Measurements from ENCODE around the gene IP6K2. TPM values are rescaled to one million over a fixed set of nuclear protein-coding genes. Genes with fewer than 3 reads are reported as not detected.

The IP6K2 gene
- total and polyA plus RNA-seq, 2 of the 13 experiments (the other 11 are each of a cell fraction or from before 2014, with no cell fraction given), result 85.5 to 112 TPM

DNA sequence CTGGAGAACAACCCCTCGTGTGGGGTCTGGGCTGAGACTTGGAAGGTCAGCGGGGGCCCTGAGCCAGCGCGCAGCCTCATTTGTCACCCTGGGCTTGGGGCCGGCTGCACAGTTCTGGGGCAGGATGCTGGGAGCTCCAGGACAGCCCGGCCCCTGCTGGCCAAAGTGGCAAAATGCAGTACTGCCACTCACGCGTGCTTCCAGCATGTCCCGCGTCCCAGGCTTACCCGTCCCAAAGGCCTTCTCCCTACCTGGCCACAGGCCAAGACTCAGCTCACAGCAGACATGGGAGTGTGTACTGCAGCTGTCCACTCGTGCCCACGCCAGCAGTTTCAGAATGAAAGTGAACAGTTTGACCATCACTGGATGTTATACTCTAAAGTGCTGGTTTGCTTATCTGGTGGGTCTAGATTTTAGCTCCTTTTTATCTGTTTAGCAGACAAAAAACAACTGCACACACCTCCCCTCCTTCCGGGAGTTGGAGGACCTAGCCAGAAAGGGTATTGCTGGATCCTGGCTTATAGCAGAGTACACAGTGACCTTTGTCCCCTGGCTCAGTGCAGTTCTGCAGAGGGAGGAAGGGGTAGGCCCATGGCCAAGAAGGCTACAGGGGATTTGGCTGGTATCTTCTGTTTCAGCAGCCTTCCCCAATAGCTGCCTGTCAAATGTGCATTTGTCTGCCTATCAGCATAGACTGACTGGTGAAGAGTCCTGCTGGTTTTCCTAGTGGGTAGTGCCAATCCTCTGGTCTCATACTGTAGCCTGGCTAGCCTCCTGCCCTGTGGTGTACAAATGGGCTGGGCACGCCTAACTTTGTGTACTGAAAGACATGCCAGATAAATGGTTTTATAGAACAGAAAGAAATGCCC lies 23.2 kb upstream of the IP6K2 start (continued):
- TF ChIP-seq KLF16 (CRISPR knock-in tag; IDR thresholded peaks at IDR 0.05), result no peak
- TF ChIP-seq HOXA3 (CRISPR knock-in tag; IDR thresholded peaks at IDR 0.05), result peak; percentile 79
- 0 out of 2 replicates have a peak, but pooled peaks have one; percentile 52 for TF ChIP-seq NFATC3 (CRISPR knock-in tag; IDR thresholded peaks at IDR 0.05)
- TF ChIP-seq IRF2 (CRISPR knock-in tag; IDR thresholded peaks at IDR 0.05), result 0 out of 2 replicates have a peak, but pooled peaks have one; percentile 61
- peak; percentile 59; the same call in 1 of the 2 replicates for TF ChIP-seq PHF8 (CRISPR knock-in tag; IDR thresholded peaks at IDR 0.05)
- TF ChIP-seq ZNF331 (CRISPR knock-in tag; IDR thresholded peaks at IDR 0.05), result 0 out of 2 replicates have a peak, but pooled peaks have one; percentile 34
- TF ChIP-seq ZC3H4 (CRISPR knock-in tag; IDR thresholded peaks at IDR 0.05; ENCODE audit: borderline replicate concordance), result no peak
- 0 out of 2 replicates have a peak, but pooled peaks have one; percentile 30 for TF ChIP-seq DNMT1 (CRISPR knock-in tag; IDR thresholded peaks at IDR 0.05)
- peak; percentile 61; the same call in 1 of the 2 replicates for TF ChIP-seq ESRRA (CRISPR knock-in tag; IDR thresholded peaks at IDR 0.05; ENCODE audit: low read depth)
- TF ChIP-seq TBL1XR1 (IDR thresholded peaks at IDR 0.05; ENCODE audit: borderline replicate concordance, low read length, partially characterized antibody), result no peak
- no peak for TF ChIP-seq FOXA1 (IDR thresholded peaks at IDR 0.05)
- peak; percentile 14; the same call in 1 of the 2 replicates for TF ChIP-seq FOXA1 (CRISPR knock-in tag; IDR thresholded peaks at IDR 0.05)
- TF ChIP-seq PCBP2 (optimal IDR thresholded peaks at IDR 0.05; ENCODE audit: low read depth, low read length, poor library complexity, severe bottlenecking), result no peak
- peak; percentile 60; the same call in 1 of the 2 replicates for TF ChIP-seq TGIF2 (CRISPR knock-in tag; IDR thresholded peaks at IDR 0.05)
- TF ChIP-seq NFRKB (IDR thresholded peaks at IDR 0.05), result no peak
- peak; percentile 73 for TF ChIP-seq STAG1 (CRISPR knock-in tag; IDR thresholded peaks at IDR 0.05)
- TF ChIP-seq YEATS4 (CRISPR knock-in tag; IDR thresholded peaks at IDR 0.05; ENCODE audit: borderline replicate concordance), result peak; percentile 72; the same call in 1 of the 2 replicates
- TF ChIP-seq, protein P1, sequence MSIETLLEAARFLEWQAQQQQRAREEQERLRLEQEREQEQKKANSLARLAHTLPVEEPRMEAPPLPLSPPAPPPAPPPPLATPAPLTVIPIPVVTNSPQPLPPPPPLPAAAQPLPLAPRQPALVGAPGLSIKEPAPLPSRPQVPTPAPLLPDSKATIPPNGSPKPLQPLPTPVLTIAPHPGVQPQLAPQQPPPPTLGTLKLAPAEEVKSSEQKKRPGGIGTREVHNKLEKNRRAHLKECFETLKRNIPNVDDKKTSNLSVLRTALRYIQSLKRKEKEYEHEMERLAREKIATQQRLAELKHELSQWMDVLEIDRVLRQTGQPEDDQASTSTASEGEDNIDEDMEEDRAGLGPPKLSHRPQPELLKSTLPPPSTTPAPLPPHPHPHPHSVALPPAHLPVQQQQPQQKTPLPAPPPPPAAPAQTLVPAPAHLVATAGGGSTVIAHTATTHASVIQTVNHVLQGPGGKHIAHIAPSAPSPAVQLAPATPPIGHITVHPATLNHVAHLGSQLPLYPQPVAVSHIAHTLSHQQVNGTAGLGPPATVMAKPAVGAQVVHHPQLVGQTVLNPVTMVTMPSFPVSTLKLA (IDR thresholded peaks at IDR 0.05), result peak; percentile 32; the same call in 1 of the 2 replicates
- TF ChIP-seq, protein P2, sequence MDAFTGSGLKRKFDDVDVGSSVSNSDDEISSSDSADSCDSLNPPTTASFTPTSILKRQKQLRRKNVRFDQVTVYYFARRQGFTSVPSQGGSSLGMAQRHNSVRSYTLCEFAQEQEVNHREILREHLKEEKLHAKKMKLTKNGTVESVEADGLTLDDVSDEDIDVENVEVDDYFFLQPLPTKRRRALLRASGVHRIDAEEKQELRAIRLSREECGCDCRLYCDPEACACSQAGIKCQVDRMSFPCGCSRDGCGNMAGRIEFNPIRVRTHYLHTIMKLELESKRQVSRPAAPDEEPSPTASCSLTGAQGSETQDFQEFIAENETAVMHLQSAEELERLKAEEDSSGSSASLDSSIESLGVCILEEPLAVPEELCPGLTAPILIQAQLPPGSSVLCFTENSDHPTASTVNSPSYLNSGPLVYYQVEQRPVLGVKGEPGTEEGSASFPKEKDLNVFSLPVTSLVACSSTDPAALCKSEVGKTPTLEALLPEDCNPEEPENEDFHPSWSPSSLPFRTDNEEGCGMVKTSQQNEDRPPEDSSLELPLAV (CRISPR knock-in tag; conservative IDR thresholded peaks at IDR 0.05; ENCODE audit: low read depth), result no peak
- no peak for TF ChIP-seq KLF9 (CRISPR knock-in tag; IDR thresholded peaks at IDR 0.05; ENCODE audit: low read depth)
- TF ChIP-seq DBP (CRISPR knock-in tag; IDR thresholded peaks at IDR 0.05; ENCODE audit: not compliant biosample characterization), result no peak
- TF ChIP-seq ZBTB44 (CRISPR knock-in tag; IDR thresholded peaks at IDR 0.05), result no peak
- TF ChIP-seq ZNF256 (CRISPR knock-in tag; conservative IDR thresholded peaks at IDR 0.05), result no peak
- peak; percentile 74; the same call in 1 of the 2 replicates for TF ChIP-seq ZNF83 (CRISPR knock-in tag; IDR thresholded peaks at IDR 0.05; ENCODE audit: borderline replicate concordance)
- peak; percentile 71; the same call in 1 of the 2 replicates for TF ChIP-seq ARNTL (CRISPR knock-in tag; IDR thresholded peaks at IDR 0.05)
- peak; percentile 70; the same call in 1 of the 2 replicates for TF ChIP-seq ZNF619 (CRISPR knock-in tag; IDR thresholded peaks at IDR 0.05)

Measured in HepG2 (cell line).